Bronchial smooth muscle cell (primary cell): ENCODE measurements around the gene ARL6IP1. TPM values are rescaled to one million over a fixed set of nuclear protein-coding genes. Genes with fewer than 3 reads are reported as not detected.

Experiments
- total RNA-seq: library from RNA; depleted of rRNA; stranded (reverse); fragments of >200 nt; gene quantifications from 2 replicates; pipeline ENCODE4 v1.2.1, GENCODE V29; 2014

The ARL6IP1 gene
- total RNA-seq, result 163 and 193 TPM in 2 replicates

GRCh38 chr16:18801145-18801972, at the start of gene ARL6IP1:
Gene ARL6IP1, minus strand, starts transcription at chr16:18801549. Its CDS starts 83 bp downstream, at chr16:18801466.

GRCh38 chr16:18789850-18790706, 11.3 kb downstream of the ARL6IP1 start, which contains the start of gene RPS15A:
Gene RPS15A, minus strand, starts transcription at chr16:18790334. Its CDS starts 1,221 bp downstream, at chr16:18789113.

Other genes with a start within 250 kb of the ARL6IP1 start
- 26.2 and 142 TPM in 2 replicates for gene NOMO2, start 239.5 kb downstream of the ARL6IP1 start, total RNA-seq
- gene RPS15A, start 11.2 kb downstream of the ARL6IP1 start, total RNA-seq, result 1,864 and 2,966 TPM in 2 replicates
- 41.1 and 47.4 TPM in 2 replicates for gene SMG1, start 124.9 kb upstream of the ARL6IP1 start, total RNA-seq
- gene TMC7, start 182.4 kb upstream of the ARL6IP1 start, total RNA-seq, result 0.52 and 0.79 TPM in 2 replicates